ENCODE results near the gene GRID1. TPM values are rescaled to one million over a fixed set of nuclear protein-coding genes. Genes with fewer than 3 reads are reported as not detected.

GRID1 gene
- total RNA-seq, 1 experiment from 2014 or later: not detected

- Histone ChIP-seq H2AFZ (ENCODE audit: low read length) (no peak overlapping the region), H4K20me1 (ENCODE audit: low read length) (no peaks in the 10 kb centered on the region), H3K4me1 (ENCODE audit: insufficient read depth, low read length) (no peaks in the 10 kb centered on the region), H3K36me3 (ENCODE audit: low read depth, low read length) (no peaks in the 10 kb centered on the region), H3K27me3 (ENCODE audit: low read length) (no peaks in the 10 kb centered on the region), H3K9me2 (replicated peaks; ENCODE audit: low read length) (no peaks in the 10 kb centered on the region), H3K4me3 (ENCODE audit: low read length) (no peak overlapping the region), H3K79me2 (ENCODE audit: low read length) (no peaks in the 10 kb centered on the region), H3F3A (ENCODE audit: low read length, unreplicated experiment) (no peaks in the 10 kb centered on the region), H3K27ac (ENCODE audit: low read length) (no peak overlapping the region), H3K9me3 (ENCODE audit: low read length) (no peaks in the 10 kb centered on the region), H3K4me2 (ENCODE audit: low read length) (no peak overlapping the region), H3K9ac (ENCODE audit: low read length) (no peak overlapping the region)
- ATAC-seq: no peak
- no peak for DNase-seq
- TF ChIP-seq EZH2phosphoT487 (IDR thresholded peaks at IDR 0.05; ENCODE audit: borderline replicate concordance, low read length): no peak
- TF ChIP-seq, protein P1, sequence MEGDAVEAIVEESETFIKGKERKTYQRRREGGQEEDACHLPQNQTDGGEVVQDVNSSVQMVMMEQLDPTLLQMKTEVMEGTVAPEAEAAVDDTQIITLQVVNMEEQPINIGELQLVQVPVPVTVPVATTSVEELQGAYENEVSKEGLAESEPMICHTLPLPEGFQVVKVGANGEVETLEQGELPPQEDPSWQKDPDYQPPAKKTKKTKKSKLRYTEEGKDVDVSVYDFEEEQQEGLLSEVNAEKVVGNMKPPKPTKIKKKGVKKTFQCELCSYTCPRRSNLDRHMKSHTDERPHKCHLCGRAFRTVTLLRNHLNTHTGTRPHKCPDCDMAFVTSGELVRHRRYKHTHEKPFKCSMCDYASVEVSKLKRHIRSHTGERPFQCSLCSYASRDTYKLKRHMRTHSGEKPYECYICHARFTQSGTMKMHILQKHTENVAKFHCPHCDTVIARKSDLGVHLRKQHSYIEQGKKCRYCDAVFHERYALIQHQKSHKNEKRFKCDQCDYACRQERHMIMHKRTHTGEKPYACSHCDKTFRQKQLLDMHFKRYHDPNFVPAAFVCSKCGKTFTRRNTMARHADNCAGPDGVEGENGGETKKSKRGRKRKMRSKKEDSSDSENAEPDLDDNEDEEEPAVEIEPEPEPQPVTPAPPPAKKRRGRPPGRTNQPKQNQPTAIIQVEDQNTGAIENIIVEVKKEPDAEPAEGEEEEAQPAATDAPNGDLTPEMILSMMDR (conservative IDR thresholded peaks at IDR 0.05; ENCODE audit: low read depth, low read length): no peak
- no peak for TF ChIP-seq EZH2 (IDR thresholded peaks at IDR 0.05; ENCODE audit: low read length, unreplicated experiment)
- BruUV-seq (replicated peaks): no TSS peak
- POLR2A ChIA-PET (ENCODE audit: unreplicated experiment): no interaction called here
- intact Hi-C loops (cut with micrococcal nuclease): no loop called here
- CTCF ChIA-PET: no interaction called here
Observed at GRCh38 chr10:85618841-85619240, 747.8 kb downstream of the GRID1 start.

DNA sequence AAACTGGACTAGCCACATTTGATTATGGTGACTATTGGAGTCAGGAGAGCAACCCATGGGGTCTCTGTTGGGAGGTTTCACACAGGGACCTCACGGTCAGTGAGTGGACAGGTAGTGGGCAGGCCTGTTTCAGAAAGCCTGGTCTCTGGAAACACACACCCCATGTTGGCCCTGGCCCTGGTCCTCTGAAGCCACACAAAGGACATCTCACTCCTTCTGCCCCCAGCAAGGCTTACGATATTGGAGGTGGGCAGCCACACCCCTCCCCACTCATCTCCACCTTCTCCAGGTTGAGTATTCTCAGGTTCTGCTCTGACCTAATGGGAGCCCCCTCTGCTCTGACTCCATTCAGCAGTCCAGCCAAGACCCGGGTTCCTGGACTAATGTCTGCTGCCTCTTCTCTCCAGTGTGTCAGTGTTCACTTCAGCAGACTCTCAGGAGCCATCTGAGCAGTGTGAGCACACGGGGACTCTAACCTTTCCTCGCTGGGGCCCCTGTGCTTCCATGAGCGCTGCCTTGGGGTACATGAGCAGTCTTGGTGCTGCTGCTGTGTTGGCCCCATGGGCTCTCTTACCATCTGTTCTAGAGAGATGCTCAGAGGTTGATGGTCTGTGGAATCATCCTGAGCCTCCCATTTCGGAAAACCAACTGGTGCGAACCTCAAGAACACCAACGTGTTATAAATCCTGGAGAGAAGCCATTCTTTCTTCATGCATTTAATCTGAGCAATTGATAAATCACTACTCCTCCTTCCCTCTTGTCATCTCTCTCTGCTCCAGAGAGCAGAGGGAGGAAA lies 748.6 kb downstream of the GRID1 start:
- Histone ChIP-seq H3K27ac (ENCODE audit: low read length) (no peak overlapping the region), H3K4me3 (ENCODE audit: low read length) (no peak overlapping the region), H2AFZ (ENCODE audit: low read length) (no peak overlapping the region), H4K20me1 (ENCODE audit: low read length) (no peaks in the 10 kb centered on the region), H3K9me3 (ENCODE audit: low read length) (no peaks in the 10 kb centered on the region), H3K4me2 (ENCODE audit: low read length) (no peak overlapping the region), H3K9me2 (replicated peaks; ENCODE audit: low read length) (no peaks in the 10 kb centered on the region), H3K79me2 (ENCODE audit: low read length) (no peaks in the 10 kb centered on the region), H3F3A (ENCODE audit: low read length, unreplicated experiment) (no peaks in the 10 kb centered on the region), H3K27me3 (ENCODE audit: low read length) (no peaks in the 10 kb centered on the region), H3K4me1 (ENCODE audit: insufficient read depth, low read length) (no peaks in the 10 kb centered on the region), H3K9ac (ENCODE audit: low read length) (no peak overlapping the region), H3K36me3 (ENCODE audit: low read depth, low read length) (no peaks in the 10 kb centered on the region)
- no TSS peak for BruUV-seq (replicated peaks)
- intact Hi-C loops (cut with micrococcal nuclease): no loop called here
- POLR2A ChIA-PET (ENCODE audit: unreplicated experiment): no interaction called here
- CTCF ChIA-PET: no interaction called here
- ATAC-seq (no peak), DNase-seq (no peak)
- TF ChIP-seq EZH2 (IDR thresholded peaks at IDR 0.05; ENCODE audit: low read length, unreplicated experiment) (no peak), EZH2phosphoT487 (IDR thresholded peaks at IDR 0.05; ENCODE audit: borderline replicate concordance, low read length) (no peak)
- TF ChIP-seq, protein P1 (conservative IDR thresholded peaks at IDR 0.05; ENCODE audit: low read depth, low read length): no peak

GRCh38 chr10:85615556-85615955 lies 751.0 kb downstream of the GRID1 start:
- ATAC-seq (no peak), DNase-seq (no peak)
- Histone ChIP-seq H3K9me2 (replicated peaks; ENCODE audit: low read length) (no peaks in the 10 kb centered on the region), H3K4me2 (ENCODE audit: low read length) (no peak overlapping the region), H3K79me2 (ENCODE audit: low read length) (no peaks in the 10 kb centered on the region), H3K27ac (ENCODE audit: low read length) (no peak overlapping the region), H3K27me3 (ENCODE audit: low read length) (no peaks in the 10 kb centered on the region), H4K20me1 (ENCODE audit: low read length) (no peaks in the 10 kb centered on the region), H2AFZ (ENCODE audit: low read length) (no peak overlapping the region), H3F3A (ENCODE audit: low read length, unreplicated experiment) (no peaks in the 10 kb centered on the region), H3K36me3 (ENCODE audit: low read depth, low read length) (no peaks in the 10 kb centered on the region), H3K9ac (ENCODE audit: low read length) (no peak overlapping the region), H3K4me3 (ENCODE audit: low read length) (no peak overlapping the region), H3K4me1 (ENCODE audit: insufficient read depth, low read length) (no peaks in the 10 kb centered on the region), H3K9me3 (ENCODE audit: low read length) (no peaks in the 10 kb centered on the region)
- ChIA-PET POLR2A (ENCODE audit: unreplicated experiment) (no interaction called here), CTCF (no interaction called here)
- TF ChIP-seq EZH2phosphoT487 (IDR thresholded peaks at IDR 0.05; ENCODE audit: borderline replicate concordance, low read length) (no peak), EZH2 (IDR thresholded peaks at IDR 0.05; ENCODE audit: low read length, unreplicated experiment) (no peak)
- TF ChIP-seq, protein P1 (conservative IDR thresholded peaks at IDR 0.05; ENCODE audit: low read depth, low read length): no peak
- BruUV-seq (replicated peaks): no TSS peak
- intact Hi-C loops (cut with micrococcal nuclease): no loop called here

All from PC-3 (cell line).